ENCODE data around the gene CD55. TPM values are rescaled to one million over a fixed set of nuclear protein-coding genes. Genes with fewer than 3 reads are reported as not detected.

CD55 gene
- total RNA-seq, 6 experiments from 2014 or later, result 10.5 to 23.3 (median 16.4) TPM

DNA sequence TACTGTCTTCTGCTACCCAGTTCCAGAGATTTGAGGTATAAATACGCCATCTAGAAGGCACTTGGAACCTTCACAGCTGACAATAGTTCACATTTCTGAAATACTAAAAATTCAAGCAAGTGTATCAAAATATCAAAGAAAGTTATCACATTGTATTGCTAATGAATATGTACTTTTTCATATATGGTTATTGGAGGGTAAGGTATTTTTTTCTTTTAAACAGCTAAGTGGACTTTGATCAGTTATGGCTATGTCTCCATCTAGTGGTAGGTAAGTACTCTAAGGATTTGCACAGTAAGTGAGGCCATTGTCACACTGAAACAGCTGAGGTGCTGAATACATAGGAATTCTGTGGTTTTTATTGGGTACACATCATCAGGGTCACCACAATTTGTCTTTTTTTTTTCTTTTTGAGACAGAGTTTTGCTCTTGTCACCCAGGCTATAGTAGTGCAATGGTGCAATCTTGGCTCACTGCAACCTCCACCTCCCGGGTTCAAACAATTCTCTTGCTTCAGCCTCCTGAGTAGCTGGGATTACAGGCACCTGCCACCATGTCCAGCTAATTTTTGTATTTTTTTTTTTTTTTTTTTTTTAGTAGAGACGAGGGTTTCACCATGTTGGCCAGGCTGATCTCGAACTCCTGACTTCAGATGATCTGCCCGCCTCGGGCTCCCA is 83.5 kb downstream of the CD55 start:
- Histone ChIP-seq H3K27me3 (no peaks in the 10 kb centered on the region), H3K4me3 (no peak overlapping the region), H3K4me1 (peaks cover 0 to 12% (median 6%) of the 10 kb centered on the region in 4 donors), H3K9me3 (no peaks in the 10 kb centered on the region), H3K27ac (no peak overlapping the region), H3K36me3 (no peaks in the 10 kb centered on the region)
- intact Hi-C loops (cut with DNase I), result no loop called here
- WGBS (ENCODE audit: insufficient coverage, low coverage, low lambda C conversion rate, missing lambda C conversion rate), result 79% methylated on average over 6 of the region's 6 CpGs
- no peak for TF ChIP-seq POLR2A (IDR thresholded peaks at IDR 0.05)
- TF ChIP-seq, protein P1, sequence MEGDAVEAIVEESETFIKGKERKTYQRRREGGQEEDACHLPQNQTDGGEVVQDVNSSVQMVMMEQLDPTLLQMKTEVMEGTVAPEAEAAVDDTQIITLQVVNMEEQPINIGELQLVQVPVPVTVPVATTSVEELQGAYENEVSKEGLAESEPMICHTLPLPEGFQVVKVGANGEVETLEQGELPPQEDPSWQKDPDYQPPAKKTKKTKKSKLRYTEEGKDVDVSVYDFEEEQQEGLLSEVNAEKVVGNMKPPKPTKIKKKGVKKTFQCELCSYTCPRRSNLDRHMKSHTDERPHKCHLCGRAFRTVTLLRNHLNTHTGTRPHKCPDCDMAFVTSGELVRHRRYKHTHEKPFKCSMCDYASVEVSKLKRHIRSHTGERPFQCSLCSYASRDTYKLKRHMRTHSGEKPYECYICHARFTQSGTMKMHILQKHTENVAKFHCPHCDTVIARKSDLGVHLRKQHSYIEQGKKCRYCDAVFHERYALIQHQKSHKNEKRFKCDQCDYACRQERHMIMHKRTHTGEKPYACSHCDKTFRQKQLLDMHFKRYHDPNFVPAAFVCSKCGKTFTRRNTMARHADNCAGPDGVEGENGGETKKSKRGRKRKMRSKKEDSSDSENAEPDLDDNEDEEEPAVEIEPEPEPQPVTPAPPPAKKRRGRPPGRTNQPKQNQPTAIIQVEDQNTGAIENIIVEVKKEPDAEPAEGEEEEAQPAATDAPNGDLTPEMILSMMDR (IDR thresholded peaks at IDR 0.05), result peak; percentile 80 to 86 (median 81)
- ATAC-seq (peak; percentile 88 to 92 (median 91)), DNase-seq (no peak)

DNA sequence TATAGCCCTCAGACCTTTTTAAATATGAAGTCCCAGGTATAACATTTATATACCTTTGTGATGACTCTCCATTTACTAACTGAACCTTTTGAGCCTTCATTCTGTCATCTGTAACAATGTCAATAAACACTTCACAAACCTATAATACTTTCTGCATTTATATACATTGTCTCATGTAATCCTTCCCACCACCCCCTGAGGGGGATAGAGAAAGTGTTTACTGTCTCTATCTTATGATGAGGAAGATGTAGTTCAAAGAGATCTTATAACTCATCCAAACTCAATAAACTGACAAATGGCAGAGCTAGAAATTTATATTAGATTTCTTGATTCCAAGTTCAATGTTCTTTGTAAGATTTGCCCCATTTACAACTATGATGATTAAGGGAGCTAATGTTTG is 84.3 kb downstream of the CD55 start:
- no peaks in the 10 kb centered on the region for H3K9me3 ChIP-seq
- no peak for DNase-seq
- no peak for ATAC-seq
- TF ChIP-seq, protein P1 (IDR thresholded peaks at IDR 0.05), result no peak
- no peak for TF ChIP-seq POLR2A (IDR thresholded peaks at IDR 0.05)
- H3K4me1 ChIP-seq, result peaks cover 0 to 12% (median 6%) of the 10 kb centered on the region in 4 donors
- H3K4me3 ChIP-seq, result no peak overlapping the region
- H3K27me3 ChIP-seq, result no peaks in the 10 kb centered on the region
- intact Hi-C loops (cut with DNase I), result no loop called here
- H3K27ac ChIP-seq, result no peak overlapping the region
- no peaks in the 10 kb centered on the region for H3K36me3 ChIP-seq

DNA sequence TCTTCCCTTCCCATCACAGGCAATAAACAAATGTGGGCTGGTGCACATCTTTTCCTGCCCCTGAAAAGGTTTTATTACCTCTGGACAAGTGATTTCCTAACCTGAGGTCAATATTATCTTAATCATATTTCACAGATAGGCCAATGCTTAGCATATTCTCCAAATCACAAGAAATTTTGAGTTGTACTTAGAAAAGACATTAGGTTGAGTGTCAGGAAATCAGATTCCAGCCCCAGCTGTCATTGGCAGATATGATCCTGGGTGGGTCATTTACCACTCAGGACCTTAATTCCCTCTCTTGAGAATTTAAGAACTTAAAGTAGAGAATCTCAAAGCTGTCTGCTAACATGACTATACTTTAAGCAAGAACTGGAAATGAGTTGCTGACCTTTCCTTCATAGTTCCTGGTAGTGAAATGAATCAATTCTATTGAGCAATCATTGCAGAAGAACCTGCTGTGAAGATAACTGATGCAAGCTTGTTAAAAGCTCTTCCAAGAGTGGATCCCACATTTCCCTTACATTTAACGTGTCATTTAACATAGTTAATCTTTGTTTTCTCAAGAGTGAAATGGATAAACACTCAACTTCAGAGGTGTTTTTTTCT is 86.3 kb downstream of the CD55 start:
- DNase-seq, result no peak
- Histone ChIP-seq H3K27ac (peak overlapping the region in 1 of 3 donors; percentile 55), H3K36me3 (no peaks in the 10 kb centered on the region), H3K27me3 (no peaks in the 10 kb centered on the region), H3K4me1 (peaks cover 0 to 12% (median 6%) of the 10 kb centered on the region in 4 donors), H3K9me3 (no peaks in the 10 kb centered on the region), H3K4me3 (no peak overlapping the region)
- ATAC-seq, result peak; percentile 81 to 93 (median 90)
- TF ChIP-seq, protein P1 (IDR thresholded peaks at IDR 0.05), result no peak
- no peak for TF ChIP-seq POLR2A (IDR thresholded peaks at IDR 0.05)
- intact Hi-C loops (cut with DNase I), result no loop called here
- 0% methylated on average over 1 of the region's 1 CpG for WGBS (ENCODE audit: insufficient coverage, low coverage, low lambda C conversion rate, missing lambda C conversion rate)

Other genes with a start within 250 kb of the CD55 start
- 100 to 1,000 TPM; 156 to 328 (median 226) TPM for gene C4BPB, start 232.8 kb upstream of the CD55 start, total RNA-seq
- 1,000 to 10,000 TPM in 3 of 6 experiments, 100 to 1,000 TPM in 3; 746 to 1,325 (median 959) TPM for gene C4BPA, start 217.4 kb upstream of the CD55 start, total RNA-seq
- under 1 TPM in 1 of 6 experiments, not detected in 5; 0.07 TPM for gene CR2, start 132.7 kb downstream of the CD55 start, total RNA-seq
- 1 to 10 TPM; 1.1 to 7.8 (median 2.0) TPM for gene CR1, start 174.5 kb downstream of the CD55 start, total RNA-seq

Measured in right lobe of liver (tissue), 6 donors.